ENCODE data around the gene CHST13.

The CHST13 gene

GRCh38 chr3:126547721-126548120 is 23.8 kb downstream of the CHST13 start:
- Histone ChIP-seq H3K27me3 (ENCODE audit: control insufficient read depth, insufficient read depth, low read length, poor library complexity, severe bottlenecking) (no peaks in the 10 kb centered on the region), H3K4me1 (ENCODE audit: control insufficient read depth, insufficient read depth, low read length) (peaks cover 21% of the 10 kb centered on the region), H3K27ac (ENCODE audit: insufficient read depth, low read depth, low read length, poor library complexity, severe bottlenecking) (no peak overlapping the region), H3K4me3 (ENCODE audit: insufficient read depth, low read depth, low read length) (no peak overlapping the region), H3K36me3 (ENCODE audit: control insufficient read depth, insufficient read depth, low read length) (no peaks in the 10 kb centered on the region), H3K9me3 (ENCODE audit: control insufficient read depth, low read length) (no peaks in the 10 kb centered on the region)
- WGBS, 2 experiments: 95 to 96% methylated on average over 1 of the region's 1 CpG

- Histone ChIP-seq H3K4me3 (ENCODE audit: insufficient read depth, low read depth, low read length) (no peak overlapping the region), H3K4me1 (ENCODE audit: control insufficient read depth, insufficient read depth, low read length) (peaks cover 21% of the 10 kb centered on the region), H3K36me3 (ENCODE audit: control insufficient read depth, insufficient read depth, low read length) (no peaks in the 10 kb centered on the region), H3K27ac (ENCODE audit: insufficient read depth, low read depth, low read length, poor library complexity, severe bottlenecking) (no peak overlapping the region), H3K27me3 (ENCODE audit: control insufficient read depth, insufficient read depth, low read length, poor library complexity, severe bottlenecking) (no peaks in the 10 kb centered on the region), H3K9me3 (ENCODE audit: control insufficient read depth, low read length) (no peaks in the 10 kb centered on the region)
- WGBS, 2 experiments: 38 to 46% methylated on average over 9 of the region's 9 CpGs
Observed at GRCh38 chr3:126548556-126549466, 24.9 kb downstream of the CHST13 start.

- WGBS, 2 experiments: 81 to 82% methylated on average over 12 of the region's 12 CpGs
- Histone ChIP-seq H3K36me3 (ENCODE audit: control insufficient read depth, insufficient read depth, low read length) (no peaks in the 10 kb centered on the region), H3K4me1 (ENCODE audit: control insufficient read depth, insufficient read depth, low read length) (peaks cover 21% of the 10 kb centered on the region), H3K9me3 (ENCODE audit: control insufficient read depth, low read length) (no peaks in the 10 kb centered on the region), H3K4me3 (ENCODE audit: insufficient read depth, low read depth, low read length) (no peak overlapping the region), H3K27me3 (ENCODE audit: control insufficient read depth, insufficient read depth, low read length, poor library complexity, severe bottlenecking) (no peaks in the 10 kb centered on the region), H3K27ac (ENCODE audit: insufficient read depth, low read depth, low read length, poor library complexity, severe bottlenecking) (no peak overlapping the region)
Observed at GRCh38 chr3:126549861-126550487, 26.0 kb downstream of the CHST13 start.

- Histone ChIP-seq H3K27ac (ENCODE audit: insufficient read depth, low read depth, low read length, poor library complexity, severe bottlenecking) (no peak overlapping the region), H3K4me1 (ENCODE audit: control insufficient read depth, insufficient read depth, low read length) (peaks cover 21% of the 10 kb centered on the region), H3K4me3 (ENCODE audit: insufficient read depth, low read depth, low read length) (no peak overlapping the region), H3K36me3 (ENCODE audit: control insufficient read depth, insufficient read depth, low read length) (no peaks in the 10 kb centered on the region), H3K9me3 (ENCODE audit: control insufficient read depth, low read length) (no peaks in the 10 kb centered on the region), H3K27me3 (ENCODE audit: control insufficient read depth, insufficient read depth, low read length, poor library complexity, severe bottlenecking) (no peaks in the 10 kb centered on the region)
- WGBS, 2 experiments: 88 to 93% methylated on average over 11 of the region's 11 CpGs
Observed at GRCh38 chr3:126550488-126551051, 26.6 kb downstream of the CHST13 start.

GRCh38 chr3:126551121-126551838 is 27.3 kb downstream of the CHST13 start:
- Histone ChIP-seq H3K4me3 (ENCODE audit: insufficient read depth, low read depth, low read length) (no peak overlapping the region), H3K9me3 (ENCODE audit: control insufficient read depth, low read length) (no peaks in the 10 kb centered on the region), H3K27me3 (ENCODE audit: control insufficient read depth, insufficient read depth, low read length, poor library complexity, severe bottlenecking) (no peaks in the 10 kb centered on the region), H3K4me1 (ENCODE audit: control insufficient read depth, insufficient read depth, low read length) (peaks cover 21% of the 10 kb centered on the region), H3K27ac (ENCODE audit: insufficient read depth, low read depth, low read length, poor library complexity, severe bottlenecking) (no peak overlapping the region), H3K36me3 (ENCODE audit: control insufficient read depth, insufficient read depth, low read length) (no peaks in the 10 kb centered on the region)
- WGBS, 2 experiments: 93 to 94% methylated on average over 13 of the region's 13 CpGs

- Histone ChIP-seq H3K36me3 (ENCODE audit: control insufficient read depth, insufficient read depth, low read length) (no peaks in the 10 kb centered on the region), H3K27ac (ENCODE audit: insufficient read depth, low read depth, low read length, poor library complexity, severe bottlenecking) (no peak overlapping the region), H3K4me1 (ENCODE audit: control insufficient read depth, insufficient read depth, low read length) (peaks cover 21% of the 10 kb centered on the region), H3K9me3 (ENCODE audit: control insufficient read depth, low read length) (no peaks in the 10 kb centered on the region), H3K4me3 (ENCODE audit: insufficient read depth, low read depth, low read length) (no peak overlapping the region), H3K27me3 (ENCODE audit: control insufficient read depth, insufficient read depth, low read length, poor library complexity, severe bottlenecking) (no peaks in the 10 kb centered on the region)
- WGBS, 2 experiments: 84% methylated on average over 17 of the region's 17 CpGs
Observed at GRCh38 chr3:126551839-126552687, 28.1 kb downstream of the CHST13 start.

- Histone ChIP-seq H3K27me3 (ENCODE audit: control insufficient read depth, insufficient read depth, low read length, poor library complexity, severe bottlenecking) (no peaks in the 10 kb centered on the region), H3K9me3 (ENCODE audit: control insufficient read depth, low read length) (no peaks in the 10 kb centered on the region), H3K4me3 (ENCODE audit: insufficient read depth, low read depth, low read length) (no peak overlapping the region), H3K4me1 (ENCODE audit: control insufficient read depth, insufficient read depth, low read length) (peaks cover 21% of the 10 kb centered on the region), H3K27ac (ENCODE audit: insufficient read depth, low read depth, low read length, poor library complexity, severe bottlenecking) (no peak overlapping the region), H3K36me3 (ENCODE audit: control insufficient read depth, insufficient read depth, low read length) (no peaks in the 10 kb centered on the region)
- 91 to 94% methylated on average over 14 of the region's 14 CpGs for WGBS, 2 experiments
Observed at GRCh38 chr3:126552688-126553283, 28.8 kb downstream of the CHST13 start.

GRCh38 chr3:126553284-126554084 is 29.5 kb downstream of the CHST13 start:
- Histone ChIP-seq H3K4me3 (ENCODE audit: insufficient read depth, low read depth, low read length) (no peak overlapping the region), H3K4me1 (ENCODE audit: control insufficient read depth, insufficient read depth, low read length) (peaks cover 21% of the 10 kb centered on the region), H3K36me3 (ENCODE audit: control insufficient read depth, insufficient read depth, low read length) (no peaks in the 10 kb centered on the region), H3K27me3 (ENCODE audit: control insufficient read depth, insufficient read depth, low read length, poor library complexity, severe bottlenecking) (no peaks in the 10 kb centered on the region), H3K27ac (ENCODE audit: insufficient read depth, low read depth, low read length, poor library complexity, severe bottlenecking) (no peak overlapping the region), H3K9me3 (ENCODE audit: control insufficient read depth, low read length) (no peaks in the 10 kb centered on the region)
- WGBS, 2 experiments: 90 to 92% methylated on average over 19 of the region's 19 CpGs

Data from ectodermal cell (in vitro differentiated cells).